Suprapubic skin (tissue), 3 donors: ENCODE measurements around the gene ANKMY1.

Source experiments
- POLR2AphosphoS5 ChIP-seq, 3 donors: sonication (generic); formaldehyde crosslinking; IDR thresholded peaks; one replicate each; pipeline ENCODE4 v1.6.1; 2017; ENCODE audit warnings: antibody characterized with exemption in 3 of 3
- TF ChIP-seq, protein P1 (sequence below), 2 donors: fragments of 200-600 bp in 1 of 2; fragments of 450-650 bp in 1 of 2; sonication (generic) in 1 of 2; IDR thresholded peaks; one replicate each; pipeline ENCODE4 v1.5.1; 2016 to 2019; ENCODE audit warnings: antibody characterized with exemption in 2 of 2, mild to moderate bottlenecking in 1 of 2, moderate library complexity in 1 of 2

DNA sequence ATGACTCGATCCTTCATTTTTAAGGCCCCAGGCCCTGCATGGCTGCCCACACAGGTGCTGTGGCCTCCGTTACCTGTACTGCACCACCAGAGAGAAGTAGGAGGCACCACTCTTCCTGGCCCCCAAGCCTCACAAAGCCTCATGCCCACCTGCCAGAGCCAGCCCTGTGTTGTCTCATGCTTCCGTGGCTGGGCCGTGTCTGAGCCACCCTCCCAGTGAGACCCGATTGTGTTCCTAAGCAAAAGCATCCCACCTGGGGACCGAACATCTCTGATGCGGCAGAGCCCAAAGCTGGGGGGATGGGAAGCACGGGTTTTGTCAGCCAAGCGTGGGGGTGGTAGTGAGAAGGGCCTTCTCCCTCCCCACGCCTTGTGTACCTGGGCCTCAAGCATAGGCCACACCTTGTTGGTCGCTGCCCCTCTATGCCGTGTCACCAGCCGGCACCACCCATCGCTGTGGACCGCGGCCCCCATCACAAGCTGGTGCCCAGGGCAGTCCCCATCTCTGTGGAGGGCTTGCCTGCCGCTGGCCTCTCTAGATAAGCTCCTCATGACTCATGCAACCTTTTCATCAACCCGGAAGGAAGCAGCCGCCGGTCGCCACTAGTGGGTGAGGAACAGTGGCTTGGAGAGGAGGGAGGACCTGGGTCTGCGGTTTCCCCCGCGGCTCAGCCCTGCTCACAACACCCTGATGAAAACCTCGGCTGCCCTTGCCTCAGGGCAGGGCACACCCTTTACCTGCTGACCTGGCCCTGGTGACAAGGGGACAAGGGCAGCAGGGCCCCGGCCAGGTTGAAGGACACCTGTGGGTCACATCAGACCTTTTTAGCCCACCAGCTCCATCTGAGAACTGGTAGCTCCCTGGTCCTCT lies 7.8 kb upstream of the ANKMY1 start:
- no peak for TF ChIP-seq POLR2AphosphoS5 (IDR thresholded peaks at IDR 0.05)
- TF ChIP-seq, protein P1, sequence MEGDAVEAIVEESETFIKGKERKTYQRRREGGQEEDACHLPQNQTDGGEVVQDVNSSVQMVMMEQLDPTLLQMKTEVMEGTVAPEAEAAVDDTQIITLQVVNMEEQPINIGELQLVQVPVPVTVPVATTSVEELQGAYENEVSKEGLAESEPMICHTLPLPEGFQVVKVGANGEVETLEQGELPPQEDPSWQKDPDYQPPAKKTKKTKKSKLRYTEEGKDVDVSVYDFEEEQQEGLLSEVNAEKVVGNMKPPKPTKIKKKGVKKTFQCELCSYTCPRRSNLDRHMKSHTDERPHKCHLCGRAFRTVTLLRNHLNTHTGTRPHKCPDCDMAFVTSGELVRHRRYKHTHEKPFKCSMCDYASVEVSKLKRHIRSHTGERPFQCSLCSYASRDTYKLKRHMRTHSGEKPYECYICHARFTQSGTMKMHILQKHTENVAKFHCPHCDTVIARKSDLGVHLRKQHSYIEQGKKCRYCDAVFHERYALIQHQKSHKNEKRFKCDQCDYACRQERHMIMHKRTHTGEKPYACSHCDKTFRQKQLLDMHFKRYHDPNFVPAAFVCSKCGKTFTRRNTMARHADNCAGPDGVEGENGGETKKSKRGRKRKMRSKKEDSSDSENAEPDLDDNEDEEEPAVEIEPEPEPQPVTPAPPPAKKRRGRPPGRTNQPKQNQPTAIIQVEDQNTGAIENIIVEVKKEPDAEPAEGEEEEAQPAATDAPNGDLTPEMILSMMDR (IDR thresholded peaks at IDR 0.05), result no peak
